ENCODE measurements around the gene FOXP1. TPM values are rescaled to one million over a fixed set of nuclear protein-coding genes. Genes with fewer than 3 reads are reported as not detected.

FOXP1 gene
- total and polyA plus RNA-seq, 9 of the 15 experiments (the other 6 are each of a cell fraction or from before 2014, with no cell fraction given): 7.7 to 34.5 (median 13.7) TPM

DNA sequence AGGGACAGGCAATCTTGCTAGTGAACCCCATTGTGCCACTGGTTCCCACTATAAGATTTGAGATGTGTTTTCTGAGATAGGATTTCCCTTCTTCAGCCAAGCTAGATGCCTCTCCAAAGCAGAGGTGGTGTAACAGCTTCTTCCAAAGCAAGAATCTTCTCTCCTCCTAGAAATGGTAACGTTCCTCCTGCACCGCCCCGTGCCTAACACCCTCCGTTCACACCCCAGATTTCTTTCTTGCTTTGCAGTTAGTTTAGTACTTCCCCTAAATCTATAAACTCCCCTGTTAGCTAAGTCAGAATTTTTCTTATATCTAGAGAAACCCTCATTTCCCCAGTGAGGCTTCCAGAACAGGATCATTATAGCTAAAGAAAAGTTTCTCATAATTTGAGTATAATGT lies 653.5 kb downstream of the FOXP1 start (continued):
- TF ChIP-seq LCOR (CRISPR knock-in tag; IDR thresholded peaks at IDR 0.05): no peak
- no peak for TF ChIP-seq ZNF324 (CRISPR knock-in tag; IDR thresholded peaks at IDR 0.05)
- no peak for TF ChIP-seq MEF2D (tag; conservative IDR thresholded peaks at IDR 0.05; ENCODE audit: low read depth)
- no peak for TF ChIP-seq SNIP1 (IDR thresholded peaks at IDR 0.05; ENCODE audit: low read depth)
- TF ChIP-seq, protein P1, sequence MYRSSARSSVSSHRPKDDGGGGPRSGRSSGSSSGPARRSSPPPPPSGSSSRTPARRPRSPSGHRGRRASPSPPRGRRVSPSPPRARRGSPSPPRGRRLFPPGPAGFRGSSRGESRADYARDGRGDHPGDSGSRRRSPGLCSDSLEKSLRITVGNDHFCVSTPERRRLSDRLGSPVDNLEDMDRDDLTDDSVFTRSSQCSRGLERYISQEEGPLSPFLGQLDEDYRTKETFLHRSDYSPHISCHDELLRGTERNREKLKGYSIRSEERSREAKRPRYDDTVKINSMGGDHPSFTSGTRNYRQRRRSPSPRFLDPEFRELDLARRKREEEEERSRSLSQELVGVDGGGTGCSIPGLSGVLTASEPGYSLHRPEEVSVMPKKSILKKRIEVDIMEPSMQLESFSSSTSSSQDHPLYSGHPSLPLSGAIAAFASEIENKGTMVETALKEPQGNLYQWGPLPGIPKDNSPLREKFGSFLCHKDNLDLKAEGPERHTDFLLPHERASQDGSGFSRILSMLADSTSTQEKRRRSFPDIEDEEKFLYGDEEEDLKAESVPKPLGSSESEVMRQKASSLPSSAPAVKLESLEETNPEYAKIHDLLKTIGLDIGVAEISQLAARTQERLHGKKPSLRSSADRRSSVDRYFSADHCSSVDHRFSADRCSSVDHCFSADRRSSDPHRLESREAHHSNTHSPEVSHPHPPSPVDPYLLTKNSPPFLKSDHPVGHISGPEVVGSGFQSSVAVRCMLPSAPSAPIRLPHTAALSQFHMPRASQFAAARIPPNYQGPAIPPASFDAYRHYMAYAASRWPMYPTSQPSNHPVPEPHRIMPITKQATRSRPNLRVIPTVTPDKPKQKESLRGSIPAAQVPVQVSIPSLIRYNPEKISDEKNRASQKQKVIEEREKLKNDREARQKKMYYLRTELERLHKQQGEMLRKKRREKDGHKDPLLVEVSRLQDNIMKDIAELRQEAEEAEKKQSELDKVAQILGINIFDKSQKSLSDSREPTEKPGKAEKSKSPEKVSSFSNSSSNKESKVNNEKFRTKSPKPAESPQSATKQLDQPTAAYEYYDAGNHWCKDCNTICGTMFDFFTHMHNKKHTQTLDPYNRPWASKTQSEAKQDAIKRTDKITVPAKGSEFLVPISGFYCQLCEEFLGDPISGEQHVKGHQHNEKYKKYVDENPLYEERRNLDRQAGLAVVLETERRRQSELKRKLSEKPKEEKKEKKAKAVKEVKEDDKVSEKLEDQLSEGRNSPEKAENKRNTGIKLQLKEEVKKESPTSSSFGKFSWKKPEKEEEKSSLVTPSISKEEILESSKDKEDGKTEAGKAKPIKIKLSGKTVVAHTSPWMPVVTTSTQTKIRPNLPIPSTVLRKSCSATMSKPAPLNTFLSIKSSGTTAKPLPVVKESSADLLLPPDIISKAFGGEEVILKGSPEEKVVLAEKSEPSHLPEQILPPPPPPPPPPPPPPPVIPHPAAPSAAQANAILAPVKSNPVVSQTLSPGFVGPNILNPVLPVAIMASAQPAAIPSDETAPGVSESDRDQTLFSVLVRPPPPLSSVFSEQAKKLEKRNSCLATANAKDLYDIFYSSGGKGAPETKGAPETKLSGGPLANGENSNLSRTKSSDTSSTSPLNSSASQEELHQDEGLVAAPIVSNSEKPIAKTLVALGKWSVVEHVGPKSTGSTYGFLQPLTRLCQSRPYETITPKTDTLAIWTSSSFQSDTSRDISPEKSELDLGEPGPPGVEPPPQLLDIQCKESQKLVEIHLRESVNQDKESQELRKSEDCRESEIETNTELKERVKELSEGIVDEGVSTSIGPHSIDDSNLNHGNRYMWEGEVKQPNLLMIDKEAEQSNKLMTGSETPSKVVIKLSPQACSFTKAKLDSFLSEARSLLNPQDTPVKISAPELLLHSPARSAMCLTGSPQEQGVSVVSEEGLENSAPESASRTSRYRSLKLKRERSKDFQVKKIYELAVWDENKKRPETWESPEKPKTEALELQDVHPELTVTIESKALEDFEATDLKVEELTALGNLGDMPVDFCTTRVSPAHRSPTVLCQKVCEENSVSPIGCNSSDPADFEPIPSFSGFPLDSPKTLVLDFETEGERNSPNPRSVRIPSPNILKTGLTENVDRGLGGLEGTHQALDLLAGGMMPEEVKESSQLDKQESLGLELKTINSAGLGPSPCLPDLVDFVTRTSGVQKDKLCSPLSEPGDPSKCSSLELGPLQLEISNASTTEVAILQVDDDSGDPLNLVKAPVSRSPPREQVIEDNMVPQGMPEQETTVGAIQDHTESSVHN (IDR thresholded peaks at IDR 0.05; ENCODE audit: borderline replicate concordance in 1 of 2, low read depth in 1 of 2): no peak
- TF ChIP-seq, protein P2, sequence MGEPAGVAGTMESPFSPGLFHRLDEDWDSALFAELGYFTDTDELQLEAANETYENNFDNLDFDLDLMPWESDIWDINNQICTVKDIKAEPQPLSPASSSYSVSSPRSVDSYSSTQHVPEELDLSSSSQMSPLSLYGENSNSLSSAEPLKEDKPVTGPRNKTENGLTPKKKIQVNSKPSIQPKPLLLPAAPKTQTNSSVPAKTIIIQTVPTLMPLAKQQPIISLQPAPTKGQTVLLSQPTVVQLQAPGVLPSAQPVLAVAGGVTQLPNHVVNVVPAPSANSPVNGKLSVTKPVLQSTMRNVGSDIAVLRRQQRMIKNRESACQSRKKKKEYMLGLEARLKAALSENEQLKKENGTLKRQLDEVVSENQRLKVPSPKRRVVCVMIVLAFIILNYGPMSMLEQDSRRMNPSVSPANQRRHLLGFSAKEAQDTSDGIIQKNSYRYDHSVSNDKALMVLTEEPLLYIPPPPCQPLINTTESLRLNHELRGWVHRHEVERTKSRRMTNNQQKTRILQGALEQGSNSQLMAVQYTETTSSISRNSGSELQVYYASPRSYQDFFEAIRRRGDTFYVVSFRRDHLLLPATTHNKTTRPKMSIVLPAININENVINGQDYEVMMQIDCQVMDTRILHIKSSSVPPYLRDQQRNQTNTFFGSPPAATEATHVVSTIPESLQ (CRISPR knock-in tag; IDR thresholded peaks at IDR 0.05): no peak
- TF ChIP-seq, protein P3, sequence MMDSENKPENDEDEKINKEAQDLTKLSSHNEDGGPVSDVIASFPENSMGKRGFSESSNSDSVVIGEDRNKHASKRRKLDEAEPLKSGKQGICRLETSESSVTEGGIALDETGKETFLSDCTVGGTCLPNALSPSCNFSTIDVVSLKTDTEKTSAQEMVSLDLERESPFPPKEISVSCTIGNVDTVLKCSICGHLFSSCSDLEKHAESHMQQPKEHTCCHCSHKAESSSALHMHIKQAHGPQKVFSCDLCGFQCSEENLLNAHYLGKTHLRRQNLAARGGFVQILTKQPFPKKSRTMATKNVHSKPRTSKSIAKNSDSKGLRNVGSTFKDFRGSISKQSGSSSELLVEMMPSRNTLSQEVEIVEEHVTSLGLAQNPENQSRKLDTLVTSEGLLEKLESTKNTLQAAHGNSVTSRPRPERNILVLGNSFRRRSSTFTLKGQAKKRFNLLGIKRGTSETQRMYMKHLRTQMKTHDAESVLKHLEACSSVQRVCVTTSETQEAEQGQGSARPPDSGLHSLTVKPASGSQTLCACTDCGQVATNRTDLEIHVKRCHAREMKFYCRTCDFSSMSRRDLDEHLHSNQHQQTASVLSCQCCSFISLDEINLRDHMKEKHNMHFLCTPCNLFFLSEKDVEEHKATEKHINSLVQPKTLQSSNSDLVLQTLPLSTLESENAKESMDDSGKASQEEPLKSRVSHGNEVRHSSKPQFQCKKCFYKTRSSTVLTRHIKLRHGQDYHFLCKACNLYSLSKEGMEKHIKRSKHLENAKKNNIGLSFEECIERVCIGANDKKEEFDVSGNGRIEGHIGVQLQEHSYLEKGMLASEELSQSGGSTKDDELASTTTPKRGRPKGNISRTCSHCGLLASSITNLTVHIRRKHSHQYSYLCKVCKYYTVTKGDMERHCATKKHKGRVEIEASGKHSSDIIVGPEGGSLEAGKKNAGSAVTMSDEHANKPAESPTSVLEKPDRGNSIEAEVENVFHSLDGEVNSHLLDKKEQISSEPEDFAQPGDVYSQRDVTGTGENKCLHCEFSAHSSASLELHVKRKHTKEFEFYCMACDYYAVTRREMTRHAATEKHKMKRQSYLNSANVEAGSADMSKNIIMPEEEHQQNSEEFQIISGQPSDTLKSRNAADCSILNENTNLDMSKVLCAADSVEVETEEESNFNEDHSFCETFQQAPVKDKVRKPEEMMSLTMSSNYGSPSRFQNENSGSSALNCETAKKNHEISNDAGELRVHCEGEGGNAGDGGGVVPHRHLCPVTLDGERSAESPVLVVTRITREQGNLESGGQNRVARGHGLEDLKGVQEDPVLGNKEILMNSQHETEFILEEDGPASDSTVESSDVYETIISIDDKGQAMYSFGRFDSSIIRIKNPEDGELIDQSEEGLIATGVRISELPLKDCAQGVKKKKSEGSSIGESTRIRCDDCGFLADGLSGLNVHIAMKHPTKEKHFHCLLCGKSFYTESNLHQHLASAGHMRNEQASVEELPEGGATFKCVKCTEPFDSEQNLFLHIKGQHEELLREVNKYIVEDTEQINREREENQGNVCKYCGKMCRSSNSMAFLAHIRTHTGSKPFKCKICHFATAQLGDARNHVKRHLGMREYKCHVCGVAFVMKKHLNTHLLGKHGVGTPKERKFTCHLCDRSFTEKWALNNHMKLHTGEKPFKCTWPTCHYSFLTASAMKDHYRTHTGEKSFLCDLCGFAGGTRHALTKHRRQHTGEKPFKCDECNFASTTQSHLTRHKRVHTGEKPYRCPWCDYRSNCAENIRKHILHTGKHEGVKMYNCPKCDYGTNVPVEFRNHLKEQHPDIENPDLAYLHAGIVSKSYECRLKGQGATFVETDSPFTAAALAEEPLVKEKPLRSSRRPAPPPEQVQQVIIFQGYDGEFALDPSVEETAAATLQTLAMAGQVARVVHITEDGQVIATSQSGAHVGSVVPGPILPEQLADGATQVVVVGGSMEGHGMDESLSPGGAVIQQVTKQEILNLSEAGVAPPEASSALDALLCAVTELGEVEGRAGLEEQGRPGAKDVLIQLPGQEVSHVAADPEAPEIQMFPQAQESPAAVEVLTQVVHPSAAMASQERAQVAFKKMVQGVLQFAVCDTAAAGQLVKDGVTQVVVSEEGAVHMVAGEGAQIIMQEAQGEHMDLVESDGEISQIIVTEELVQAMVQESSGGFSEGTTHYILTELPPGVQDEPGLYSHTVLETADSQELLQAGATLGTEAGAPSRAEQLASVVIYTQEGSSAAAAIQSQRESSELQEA (IDR thresholded peaks at IDR 0.05; ENCODE audit: low read depth): no peak
